ENCODE results near the gene COL5A1.

Gene COL5A1

DNA sequence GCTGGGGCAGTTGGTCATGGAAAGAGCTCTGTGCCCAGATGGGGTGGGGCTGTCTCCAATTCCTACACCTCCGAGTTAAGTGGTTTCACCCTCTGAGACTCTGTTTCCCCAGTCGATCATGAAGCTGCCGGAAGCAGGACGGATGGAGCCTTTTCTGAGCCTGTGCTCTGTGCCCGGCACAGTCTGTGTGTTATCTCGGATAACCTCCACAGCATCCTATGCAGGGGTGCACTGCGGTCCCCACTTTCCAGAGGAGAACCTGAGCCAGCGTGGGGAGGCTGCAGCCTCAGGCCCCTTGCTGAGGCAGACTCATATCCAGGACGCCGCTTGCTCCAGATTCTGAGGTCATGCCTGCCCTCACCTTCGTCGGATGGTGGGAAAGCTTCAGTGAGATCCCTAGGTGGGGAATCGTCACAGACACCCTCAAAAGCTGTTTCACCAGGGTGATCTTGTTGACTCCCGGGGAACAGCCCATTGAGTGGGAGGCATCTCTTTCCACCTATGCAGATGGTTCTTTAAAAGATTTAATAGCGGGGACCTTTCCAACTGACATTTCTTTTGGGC is 6.9 kb upstream of the COL5A1 start:
- TF ChIP-seq, protein P1, sequence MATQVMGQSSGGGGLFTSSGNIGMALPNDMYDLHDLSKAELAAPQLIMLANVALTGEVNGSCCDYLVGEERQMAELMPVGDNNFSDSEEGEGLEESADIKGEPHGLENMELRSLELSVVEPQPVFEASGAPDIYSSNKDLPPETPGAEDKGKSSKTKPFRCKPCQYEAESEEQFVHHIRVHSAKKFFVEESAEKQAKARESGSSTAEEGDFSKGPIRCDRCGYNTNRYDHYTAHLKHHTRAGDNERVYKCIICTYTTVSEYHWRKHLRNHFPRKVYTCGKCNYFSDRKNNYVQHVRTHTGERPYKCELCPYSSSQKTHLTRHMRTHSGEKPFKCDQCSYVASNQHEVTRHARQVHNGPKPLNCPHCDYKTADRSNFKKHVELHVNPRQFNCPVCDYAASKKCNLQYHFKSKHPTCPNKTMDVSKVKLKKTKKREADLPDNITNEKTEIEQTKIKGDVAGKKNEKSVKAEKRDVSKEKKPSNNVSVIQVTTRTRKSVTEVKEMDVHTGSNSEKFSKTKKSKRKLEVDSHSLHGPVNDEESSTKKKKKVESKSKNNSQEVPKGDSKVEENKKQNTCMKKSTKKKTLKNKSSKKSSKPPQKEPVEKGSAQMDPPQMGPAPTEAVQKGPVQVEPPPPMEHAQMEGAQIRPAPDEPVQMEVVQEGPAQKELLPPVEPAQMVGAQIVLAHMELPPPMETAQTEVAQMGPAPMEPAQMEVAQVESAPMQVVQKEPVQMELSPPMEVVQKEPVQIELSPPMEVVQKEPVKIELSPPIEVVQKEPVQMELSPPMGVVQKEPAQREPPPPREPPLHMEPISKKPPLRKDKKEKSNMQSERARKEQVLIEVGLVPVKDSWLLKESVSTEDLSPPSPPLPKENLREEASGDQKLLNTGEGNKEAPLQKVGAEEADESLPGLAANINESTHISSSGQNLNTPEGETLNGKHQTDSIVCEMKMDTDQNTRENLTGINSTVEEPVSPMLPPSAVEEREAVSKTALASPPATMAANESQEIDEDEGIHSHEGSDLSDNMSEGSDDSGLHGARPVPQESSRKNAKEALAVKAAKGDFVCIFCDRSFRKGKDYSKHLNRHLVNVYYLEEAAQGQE (IDR thresholded peaks at IDR 0.05; ENCODE audit: insufficient replicate concordance, low read depth): no peak
- TF ChIP-seq, protein P2, sequence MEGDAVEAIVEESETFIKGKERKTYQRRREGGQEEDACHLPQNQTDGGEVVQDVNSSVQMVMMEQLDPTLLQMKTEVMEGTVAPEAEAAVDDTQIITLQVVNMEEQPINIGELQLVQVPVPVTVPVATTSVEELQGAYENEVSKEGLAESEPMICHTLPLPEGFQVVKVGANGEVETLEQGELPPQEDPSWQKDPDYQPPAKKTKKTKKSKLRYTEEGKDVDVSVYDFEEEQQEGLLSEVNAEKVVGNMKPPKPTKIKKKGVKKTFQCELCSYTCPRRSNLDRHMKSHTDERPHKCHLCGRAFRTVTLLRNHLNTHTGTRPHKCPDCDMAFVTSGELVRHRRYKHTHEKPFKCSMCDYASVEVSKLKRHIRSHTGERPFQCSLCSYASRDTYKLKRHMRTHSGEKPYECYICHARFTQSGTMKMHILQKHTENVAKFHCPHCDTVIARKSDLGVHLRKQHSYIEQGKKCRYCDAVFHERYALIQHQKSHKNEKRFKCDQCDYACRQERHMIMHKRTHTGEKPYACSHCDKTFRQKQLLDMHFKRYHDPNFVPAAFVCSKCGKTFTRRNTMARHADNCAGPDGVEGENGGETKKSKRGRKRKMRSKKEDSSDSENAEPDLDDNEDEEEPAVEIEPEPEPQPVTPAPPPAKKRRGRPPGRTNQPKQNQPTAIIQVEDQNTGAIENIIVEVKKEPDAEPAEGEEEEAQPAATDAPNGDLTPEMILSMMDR (IDR thresholded peaks at IDR 0.05; ENCODE audit: insufficient read depth, low read length): no peak
- H3K27me3 ChIP-seq (ENCODE audit: insufficient read depth, poor library complexity, severe bottlenecking): no peaks in the 10 kb centered on the region
- DNase-seq (ENCODE audit: low read depth in 1 of 2, low spot score in 1 of 2): no peak
- no peak overlapping the region for H3K4me3 ChIP-seq (replicated peaks; ENCODE audit: insufficient read depth, low read length)
- H3K27ac ChIP-seq (replicated peaks): no peak overlapping the region

DNA sequence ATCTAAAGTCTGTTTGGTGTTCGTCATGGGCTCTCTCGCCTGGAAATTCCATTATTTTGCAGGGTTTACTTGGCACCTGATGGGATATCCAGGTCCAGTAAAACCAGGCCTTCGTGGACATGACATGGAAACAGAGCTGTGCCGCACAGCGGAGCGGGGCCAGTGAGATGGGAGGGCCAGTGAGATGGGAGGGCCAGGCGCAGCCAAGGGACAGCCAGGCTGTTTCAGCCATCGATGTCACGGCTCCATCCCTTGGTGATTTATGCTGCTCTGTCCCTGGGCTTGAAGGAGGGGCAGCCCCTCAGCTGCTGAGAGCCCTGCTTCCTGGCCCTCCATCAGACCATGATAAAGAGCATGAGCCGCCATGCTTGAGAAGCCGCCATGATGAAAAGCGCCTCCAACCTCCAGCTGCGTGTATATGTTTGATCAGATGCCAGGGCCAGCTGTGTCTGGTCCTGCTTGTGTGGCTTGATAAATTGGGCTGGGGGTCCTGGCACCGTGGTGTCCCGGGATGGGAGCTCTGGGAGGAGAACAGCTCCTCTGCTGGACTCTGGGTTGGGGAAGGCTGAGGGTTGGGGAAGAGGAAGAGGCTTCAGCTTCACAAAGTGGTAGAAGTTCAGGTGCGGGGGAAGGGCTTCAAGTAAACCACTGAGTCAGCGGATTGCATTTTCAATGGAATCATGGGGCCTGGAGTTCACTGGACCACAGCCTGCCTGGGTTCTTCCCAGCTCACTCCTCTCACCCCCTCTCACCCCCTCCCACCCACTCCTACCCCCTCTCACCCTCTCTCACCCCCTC is 6.1 kb upstream of the COL5A1 start:
- Histone ChIP-seq H3K27ac (replicated peaks) (no peak overlapping the region), H3K27me3 (ENCODE audit: insufficient read depth, poor library complexity, severe bottlenecking) (peaks cover 6% of the 10 kb centered on the region), H3K4me3 (replicated peaks; ENCODE audit: insufficient read depth, low read length) (no peak overlapping the region)
- TF ChIP-seq, protein P2 (IDR thresholded peaks at IDR 0.05; ENCODE audit: insufficient read depth, low read length): no peak
- no peak for TF ChIP-seq GABPA (IDR thresholded peaks at IDR 0.05; ENCODE audit: low read depth)
- TF ChIP-seq POLR2AphosphoS5 (IDR thresholded peaks at IDR 0.05; ENCODE audit: low read depth): no peak
- no peak for TF ChIP-seq SPI1 (IDR thresholded peaks at IDR 0.05; ENCODE audit: borderline replicate concordance, low read depth)
- TF ChIP-seq, protein P1 (IDR thresholded peaks at IDR 0.05; ENCODE audit: insufficient replicate concordance, low read depth): no peak
- no peak for DNase-seq (ENCODE audit: low read depth in 1 of 2, low spot score in 1 of 2)

DNA sequence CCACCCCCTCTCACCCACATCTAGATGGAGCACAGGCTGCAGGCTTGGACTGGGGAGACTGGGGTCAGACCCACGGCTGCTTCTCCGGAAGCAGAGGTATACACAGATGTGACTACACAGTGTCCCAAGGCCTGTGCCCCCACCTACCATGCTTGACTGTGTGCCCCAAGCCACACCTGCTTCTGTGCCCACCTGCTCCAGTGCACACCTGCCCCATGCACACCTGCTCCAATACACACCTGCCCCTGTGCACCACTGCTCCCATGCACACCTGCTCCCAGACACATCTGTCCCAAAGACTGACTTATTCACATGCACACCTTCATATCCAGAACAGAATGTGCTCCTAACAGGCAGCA is 5.5 kb upstream of the COL5A1 start:
- DNase-seq (ENCODE audit: low read depth in 1 of 2, low spot score in 1 of 2): no peak
- Histone ChIP-seq H3K27ac (replicated peaks) (no peak overlapping the region), H3K4me3 (replicated peaks; ENCODE audit: insufficient read depth, low read length) (no peak overlapping the region), H3K27me3 (ENCODE audit: insufficient read depth, poor library complexity, severe bottlenecking) (peaks cover 11% of the 10 kb centered on the region)
- TF ChIP-seq, protein P1 (IDR thresholded peaks at IDR 0.05; ENCODE audit: insufficient replicate concordance, low read depth): no peak
- no peak for TF ChIP-seq GABPA (IDR thresholded peaks at IDR 0.05; ENCODE audit: low read depth)
- TF ChIP-seq, protein P2 (IDR thresholded peaks at IDR 0.05; ENCODE audit: insufficient read depth, low read length): no peak
- TF ChIP-seq SPI1 (IDR thresholded peaks at IDR 0.05; ENCODE audit: borderline replicate concordance, low read depth): no peak

Data from HL-60 (cell line).